ENCODE results near the gene PDIA6.
A peak's percentile ranks its signal among the peaks of the same experiment; 100 is the strongest.

The PDIA6 gene

GRCh38 chr2:10812362-10813162 lies at the start of gene PDIA6:
PDIA6 (minus strand) TSS chr2:10812785; CDS start chr2:10812696, 89 bp downstream.
- Mint-ChIP-seq H3K4me3 (peak within 1 kb of the TSS; percentile 89), H3K9me3 (no peaks in the 10 kb centered on the region), H3K4me1 (ENCODE audit: low read depth) (peaks cover 54% of the 10 kb centered on the region), H3K27me3 (peaks cover 14% of the 10 kb centered on the region), H3K27ac (peak within 1 kb of the TSS; percentile 91), H3K36me3 (ENCODE audit: low read depth) (peaks cover 27% of the 10 kb centered on the region)
- intact Hi-C loops (cut with micrococcal nuclease), result loop anchor here (10.0 kb wide), 3 partner anchors 68 to 688 kb away; partner anchors contain the start of genes ROCK2 and RRM2

GRCh38 chr2:10862330-10862729 lies 49.7 kb upstream of the PDIA6 start:
- H3K27me3 Mint-ChIP-seq, result peaks cover 76% of the 10 kb centered on the region
- H3K9me3 Mint-ChIP-seq, result no peaks in the 10 kb centered on the region
- H3K36me3 Mint-ChIP-seq (ENCODE audit: low read depth), result no peaks in the 10 kb centered on the region
- peaks cover 39% of the 10 kb centered on the region for H3K4me1 Mint-ChIP-seq (ENCODE audit: low read depth)
- intact Hi-C loops (cut with micrococcal nuclease), result no loop called here
- no peak overlapping the region for H3K27ac Mint-ChIP-seq
- H3K4me3 Mint-ChIP-seq, result no peak overlapping the region

DNA sequence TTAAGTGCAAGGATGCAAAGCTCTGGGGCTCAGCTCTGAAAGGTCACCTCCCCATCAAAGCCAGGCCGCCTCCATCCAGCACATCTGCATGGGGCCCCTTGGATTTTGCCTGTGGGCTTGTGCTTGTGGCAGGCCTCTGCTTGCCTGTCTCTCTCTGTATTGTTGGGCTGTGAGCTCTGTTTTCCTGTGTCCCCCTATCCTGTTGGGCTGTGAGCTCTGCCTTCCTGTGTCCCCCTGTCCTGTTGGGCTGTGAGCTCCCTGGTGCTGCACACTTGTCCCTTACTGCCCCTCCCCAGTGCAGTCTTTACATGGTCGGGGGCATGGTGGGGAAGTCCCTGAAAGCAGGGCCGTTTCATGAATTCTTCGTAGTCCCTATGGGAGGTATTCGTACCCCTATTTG lies 49.2 kb upstream of the PDIA6 start:
- H3K4me3 Mint-ChIP-seq, result no peak overlapping the region

GRCh38 chr2:10860814-10861325 lies 48.3 kb upstream of the PDIA6 start:
- Mint-ChIP-seq H3K36me3 (ENCODE audit: low read depth) (no peaks in the 10 kb centered on the region), H3K27ac (no peak overlapping the region), H3K9me3 (no peaks in the 10 kb centered on the region), H3K27me3 (peaks cover 77% of the 10 kb centered on the region), H3K4me3 (no peak overlapping the region), H3K4me1 (ENCODE audit: low read depth) (peaks cover 34% of the 10 kb centered on the region)
- intact Hi-C loops (cut with micrococcal nuclease), result no loop called here

More for the DNA sequence above, 49.2 kb upstream of the PDIA6 start:
- Mint-ChIP-seq H3K4me1 (ENCODE audit: low read depth) (peaks cover 39% of the 10 kb centered on the region), H3K27me3 (peaks cover 77% of the 10 kb centered on the region), H3K36me3 (ENCODE audit: low read depth) (no peaks in the 10 kb centered on the region), H3K27ac (no peak overlapping the region), H3K9me3 (no peaks in the 10 kb centered on the region)
- intact Hi-C loops (cut with micrococcal nuclease), result no loop called here

DNA sequence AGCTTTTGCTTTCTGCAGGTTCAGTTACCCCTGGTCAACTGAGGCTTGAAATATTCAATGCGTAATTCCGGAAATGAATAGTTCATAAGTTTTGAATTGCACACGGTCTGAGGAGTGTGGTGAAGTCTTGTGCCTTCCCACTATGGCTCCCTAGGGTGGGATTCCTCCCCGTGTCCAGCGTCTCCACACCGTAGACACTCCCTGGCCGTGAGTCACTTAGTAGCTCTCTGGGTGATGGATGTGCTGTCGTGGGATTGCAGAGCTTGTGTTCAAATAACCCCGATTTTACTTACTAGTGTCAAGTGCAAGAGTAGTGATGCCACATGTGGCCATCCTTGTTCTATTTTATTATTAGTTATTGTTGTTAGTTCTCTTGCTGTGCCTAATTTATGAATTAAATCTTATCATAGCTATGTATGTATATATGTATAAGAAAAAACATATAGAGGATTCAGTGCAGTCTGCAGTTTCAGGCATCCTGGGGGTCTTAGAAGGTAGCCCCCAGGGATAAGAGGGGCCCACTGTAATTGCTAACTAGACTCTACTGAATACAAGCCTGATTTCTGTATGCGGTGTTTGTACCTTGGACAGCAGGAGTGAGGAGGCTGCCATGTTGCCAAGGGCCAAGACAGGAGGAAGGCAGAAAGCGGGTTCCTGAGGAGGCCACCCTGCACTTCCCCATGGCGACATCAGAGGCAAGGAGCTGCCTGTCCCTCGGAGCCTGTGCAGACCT lies 47.7 kb upstream of the PDIA6 start:
- peaks cover 73% of the 10 kb centered on the region for H3K27me3 Mint-ChIP-seq
- peaks cover 30% of the 10 kb centered on the region for H3K4me1 Mint-ChIP-seq (ENCODE audit: low read depth)
- H3K36me3 Mint-ChIP-seq (ENCODE audit: low read depth), result no peaks in the 10 kb centered on the region
- intact Hi-C loops (cut with micrococcal nuclease), result no loop called here
- H3K27ac Mint-ChIP-seq, result no peak overlapping the region
- H3K9me3 Mint-ChIP-seq, result no peaks in the 10 kb centered on the region
- H3K4me3 Mint-ChIP-seq, result no peak overlapping the region

GRCh38 chr2:10859278-10859677 lies 46.7 kb upstream of the PDIA6 start:
- intact Hi-C loops (cut with micrococcal nuclease), result no loop called here
- peaks cover 26% of the 10 kb centered on the region for H3K4me1 Mint-ChIP-seq (ENCODE audit: low read depth)
- no peaks in the 10 kb centered on the region for H3K9me3 Mint-ChIP-seq
- no peak overlapping the region for H3K4me3 Mint-ChIP-seq
- peaks cover 76% of the 10 kb centered on the region for H3K27me3 Mint-ChIP-seq
- H3K36me3 Mint-ChIP-seq (ENCODE audit: low read depth), result no peaks in the 10 kb centered on the region
- H3K27ac Mint-ChIP-seq, result no peak overlapping the region

- intact Hi-C loops (cut with micrococcal nuclease), result no loop called here
- Mint-ChIP-seq H3K9me3 (no peaks in the 10 kb centered on the region), H3K27me3 (peaks cover 38% of the 10 kb centered on the region), H3K4me1 (ENCODE audit: low read depth) (peaks cover 10% of the 10 kb centered on the region), H3K27ac (no peak overlapping the region), H3K36me3 (ENCODE audit: low read depth) (no peaks in the 10 kb centered on the region), H3K4me3 (no peak overlapping the region)
These were observed 36.0 kb upstream of the PDIA6 start for GRCh38 chr2:10848541-10848940.

DNA sequence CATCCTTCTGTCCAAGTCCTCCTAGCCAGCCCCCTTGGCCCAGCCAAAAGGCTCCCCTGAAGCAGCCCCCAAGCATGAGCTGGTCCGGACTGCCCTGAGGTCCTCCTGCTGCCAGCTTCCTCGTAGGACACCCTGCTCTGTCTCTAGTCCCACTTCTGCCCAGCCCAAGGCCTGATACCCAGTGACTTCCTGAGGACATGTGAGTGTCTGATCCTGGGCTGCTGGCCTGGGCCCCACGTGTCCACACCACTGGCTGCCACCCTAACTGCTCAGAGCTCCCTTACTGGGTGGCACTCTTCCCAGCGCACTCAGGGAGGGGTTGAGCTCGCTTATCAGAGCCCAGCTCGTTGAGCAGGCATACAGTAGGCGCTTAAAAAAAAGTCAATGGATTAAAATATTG lies 34.4 kb upstream of the PDIA6 start:
- no peak overlapping the region for H3K4me3 Mint-ChIP-seq
- no peaks in the 10 kb centered on the region for H3K36me3 Mint-ChIP-seq (ENCODE audit: low read depth)
- peaks cover 10% of the 10 kb centered on the region for H3K4me1 Mint-ChIP-seq (ENCODE audit: low read depth)
- peaks cover 42% of the 10 kb centered on the region for H3K27me3 Mint-ChIP-seq
- no peak overlapping the region for H3K27ac Mint-ChIP-seq
- intact Hi-C loops (cut with micrococcal nuclease), result no loop called here
- H3K9me3 Mint-ChIP-seq, result peaks cover 4% of the 10 kb centered on the region

DNA sequence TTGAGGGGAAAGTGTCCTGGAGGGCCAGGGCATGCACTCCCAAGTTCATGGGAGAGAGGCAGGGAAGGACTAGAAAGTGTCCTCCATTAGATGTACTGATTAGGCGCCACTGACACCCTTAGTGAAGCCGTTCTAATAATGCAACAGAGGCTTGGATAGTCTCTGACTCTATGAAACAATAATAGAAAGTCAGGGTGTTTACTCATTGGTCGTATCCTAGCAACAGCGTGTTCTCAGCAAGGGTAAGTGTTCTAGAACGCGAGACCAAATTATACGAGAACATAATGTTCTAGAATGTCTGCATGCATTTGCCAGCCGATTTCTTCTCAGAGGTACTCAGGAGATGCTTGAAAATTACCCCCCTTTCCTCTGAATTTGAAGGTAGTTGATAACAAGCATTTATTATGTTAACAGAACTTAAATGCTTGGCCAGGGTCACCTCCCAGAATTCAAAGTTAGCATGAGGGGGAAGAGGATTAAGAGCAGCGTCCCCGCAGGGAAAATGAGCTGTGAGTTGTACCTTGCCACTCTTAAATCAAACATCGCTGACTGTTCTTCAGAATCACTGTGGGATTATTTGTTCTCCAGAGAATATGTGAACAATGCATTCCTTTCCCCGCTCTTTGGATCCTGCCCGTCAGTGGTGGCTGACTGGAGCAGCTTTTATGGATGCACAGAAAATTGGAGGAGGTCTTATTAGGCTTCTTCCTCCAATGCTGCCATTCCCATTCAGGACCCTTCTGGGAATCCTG lies 33.7 kb upstream of the PDIA6 start:
- peaks cover 11% of the 10 kb centered on the region for H3K9me3 Mint-ChIP-seq
- H3K27me3 Mint-ChIP-seq, result peaks cover 40% of the 10 kb centered on the region
- H3K4me1 Mint-ChIP-seq (ENCODE audit: low read depth), result peaks cover 10% of the 10 kb centered on the region
- intact Hi-C loops (cut with micrococcal nuclease), result no loop called here
- H3K36me3 Mint-ChIP-seq (ENCODE audit: low read depth), result no peaks in the 10 kb centered on the region
- no peak overlapping the region for H3K27ac Mint-ChIP-seq
- no peak overlapping the region for H3K4me3 Mint-ChIP-seq

- Mint-ChIP-seq H3K36me3 (ENCODE audit: low read depth) (no peaks in the 10 kb centered on the region), H3K4me3 (no peak overlapping the region), H3K27me3 (peaks cover 43% of the 10 kb centered on the region), H3K9me3 (peaks cover 18% of the 10 kb centered on the region), H3K27ac (no peak overlapping the region), H3K4me1 (ENCODE audit: low read depth) (peaks cover 10% of the 10 kb centered on the region)
- intact Hi-C loops (cut with micrococcal nuclease), result no loop called here
These were observed 33.1 kb upstream of the PDIA6 start for GRCh38 chr2:10845640-10846039.

- Mint-ChIP-seq H3K27me3 (peaks cover 50% of the 10 kb centered on the region), H3K27ac (no peak overlapping the region), H3K9me3 (peaks cover 26% of the 10 kb centered on the region), H3K4me3 (no peak overlapping the region), H3K36me3 (ENCODE audit: low read depth) (no peaks in the 10 kb centered on the region), H3K4me1 (ENCODE audit: low read depth) (peaks cover 10% of the 10 kb centered on the region)
- intact Hi-C loops (cut with micrococcal nuclease), result no loop called here
These were observed 31.5 kb upstream of the PDIA6 start for GRCh38 chr2:10844097-10844496.

- H3K36me3 Mint-ChIP-seq (ENCODE audit: low read depth), result no peaks in the 10 kb centered on the region
- peaks cover 26% of the 10 kb centered on the region for H3K9me3 Mint-ChIP-seq
- peaks cover 53% of the 10 kb centered on the region for H3K27me3 Mint-ChIP-seq
- intact Hi-C loops (cut with micrococcal nuclease), result no loop called here
- no peak overlapping the region for H3K4me3 Mint-ChIP-seq
- no peak overlapping the region for H3K27ac Mint-ChIP-seq
- peaks cover 8% of the 10 kb centered on the region for H3K4me1 Mint-ChIP-seq (ENCODE audit: low read depth)
These were observed 29.9 kb upstream of the PDIA6 start for GRCh38 chr2:10842506-10842905.

DNA sequence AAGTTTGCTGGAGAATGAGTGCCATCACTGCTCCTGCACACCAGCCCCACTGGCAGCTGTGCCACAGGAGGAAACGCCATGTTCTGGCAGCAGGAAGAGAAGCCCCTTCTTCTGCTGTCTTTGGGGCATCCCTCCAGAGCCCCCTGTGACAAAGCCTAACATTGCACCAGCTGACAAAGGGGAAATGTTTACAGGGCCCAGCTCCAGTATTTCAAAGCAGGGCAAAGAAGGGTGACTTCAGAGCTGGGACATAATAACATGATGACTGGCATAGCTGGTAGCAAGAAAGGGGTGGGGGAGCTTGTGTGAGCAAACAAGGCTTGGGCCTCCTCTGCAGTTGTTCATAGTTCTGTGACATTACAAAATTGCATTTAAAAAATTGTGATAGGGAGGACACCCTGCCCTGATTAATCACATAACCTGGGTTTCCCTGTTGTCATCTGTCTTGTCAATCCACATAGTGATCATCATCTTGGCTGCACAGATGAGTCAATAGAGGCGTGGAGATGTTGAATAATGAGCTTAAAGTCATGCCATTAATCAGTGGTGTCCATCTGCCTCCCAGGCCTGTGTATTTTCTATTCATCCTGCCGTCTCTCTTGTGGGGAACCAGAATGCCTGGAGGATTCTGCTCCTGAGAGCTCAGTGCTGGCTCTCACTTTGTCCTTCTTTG lies 29.1 kb upstream of the PDIA6 start:
- Mint-ChIP-seq H3K27ac (no peak overlapping the region), H3K36me3 (ENCODE audit: low read depth) (no peaks in the 10 kb centered on the region), H3K4me1 (ENCODE audit: low read depth) (no peaks in the 10 kb centered on the region), H3K27me3 (peaks cover 58% of the 10 kb centered on the region), H3K9me3 (peaks cover 26% of the 10 kb centered on the region), H3K4me3 (no peak overlapping the region)
- intact Hi-C loops (cut with micrococcal nuclease), result no loop called here
